H9 (cell line): ENCODE data around the gene VEGFB. TPM values are rescaled to one million over a fixed set of nuclear protein-coding genes. Genes with fewer than 3 reads are reported as not detected.
A peak's percentile ranks its signal among the peaks of the same experiment; 100 is the strongest.

Experiments
- DNase-seq: peaks from one replicate; pipeline ENCODE4 v3.0.0-alpha.2; 2017
- H2AFZ ChIP-seq: one replicate; pipeline ENCODE4 v1.6.1; 2013; ENCODE audit warnings: mild to moderate bottlenecking, low read length, control low read depth, moderate library complexity
- H2AK5ac ChIP-seq: 2 replicates; pipeline ENCODE4 v1.6.1; 2013; ENCODE audit warnings: low read length, control low read depth, mixed read lengths; ENCODE audit not compliant: insufficient read length
- H2BK120ac ChIP-seq: one replicate; pipeline ENCODE4 v1.6.1; 2013; ENCODE audit warnings: low read depth, mild to moderate bottlenecking, low read length, control low read depth, inconsistent platforms; ENCODE audit not compliant: poor library complexity, severe bottlenecking
- H2BK12ac ChIP-seq: 2 replicates; pipeline ENCODE4 v1.6.1; 2013; ENCODE audit warnings: low read length, control low read depth, mixed read lengths, low read depth; ENCODE audit not compliant: insufficient read length
- H2BK15ac ChIP-seq: 2 replicates; pipeline ENCODE4 v1.6.1; 2013; ENCODE audit warnings: low read depth, low read length, control low read depth
- H2BK20ac ChIP-seq: one replicate; pipeline ENCODE4 v1.6.1; 2013; ENCODE audit warnings: low read depth, mild to moderate bottlenecking, low read length, control low read depth, inconsistent platforms; ENCODE audit not compliant: poor library complexity, severe bottlenecking
- H2BK5ac ChIP-seq: 2 replicates; pipeline ENCODE4 v1.6.1; 2013; ENCODE audit warnings: low read length, control low read depth, mixed read lengths; ENCODE audit not compliant: insufficient read length
- H3K14ac ChIP-seq: 2 replicates; pipeline ENCODE4 v1.6.1; 2013; ENCODE audit warnings: low read length, control low read depth; ENCODE audit not compliant: insufficient read depth
- H3K18ac ChIP-seq: 2 replicates; pipeline ENCODE4 v1.6.1; 2013; ENCODE audit warnings: low read depth, mild to moderate bottlenecking, mixed read lengths, low read length, control low read depth; ENCODE audit not compliant: insufficient read length
- H3K23ac ChIP-seq: 2 replicates; pipeline ENCODE4 v1.6.1; 2013; ENCODE audit warnings: low read length, control low read depth, mixed read lengths, low read depth; ENCODE audit not compliant: insufficient read length
- H3K23me2 ChIP-seq: 2 replicates; pipeline ENCODE4 v1.6.1; 2013; ENCODE audit warnings: low read depth, mild to moderate bottlenecking, mixed read lengths, low read length, control low read depth; ENCODE audit not compliant: insufficient read length, poor library complexity, severe bottlenecking
- H3K27ac ChIP-seq: 2 replicates; pipeline ENCODE4 v1.5.1; 2013; ENCODE audit warnings: low read length, control low read depth, mixed read lengths, low read depth; ENCODE audit not compliant: insufficient read length
- H3K27me3 ChIP-seq: 2 replicates; pipeline ENCODE4 v1.6.1; 2013; ENCODE audit warnings: low read length, control low read depth, inconsistent platforms; ENCODE audit not compliant: insufficient read depth
- H3K4ac ChIP-seq: 2 replicates; pipeline ENCODE4 v1.6.1; 2013; ENCODE audit warnings: low read depth, mild to moderate bottlenecking, control low read depth, inconsistent platforms, low read length, moderate library complexity
- H3K4me1 ChIP-seq: 2 replicates; pipeline ENCODE4 v1.6.1; 2013; ENCODE audit warnings: low read length, control low read depth, inconsistent platforms; ENCODE audit not compliant: insufficient read depth
- H3K4me2 ChIP-seq: 2 replicates; pipeline ENCODE4 v1.6.1; 2013; ENCODE audit warnings: low read length, control low read depth, mixed read lengths; ENCODE audit not compliant: insufficient read length, insufficient read depth
- H3K56ac ChIP-seq: 2 replicates; pipeline ENCODE4 v1.6.1; 2013; ENCODE audit warnings: low read depth, mild to moderate bottlenecking, mixed read lengths, low read length, control low read depth; ENCODE audit not compliant: insufficient read length
- H3K79me1 ChIP-seq: 2 replicates; pipeline ENCODE4 v1.6.1; 2013; ENCODE audit warnings: low read depth, mild to moderate bottlenecking, moderate library complexity, low read length, control low read depth, inconsistent platforms; ENCODE audit not compliant: insufficient read depth, poor library complexity, severe bottlenecking
- H3K79me2 ChIP-seq: 2 replicates; pipeline ENCODE4 v1.6.1; 2013; ENCODE audit warnings: low read length, control low read depth, inconsistent platforms; ENCODE audit not compliant: insufficient read depth
- H3K9ac ChIP-seq: 2 replicates; pipeline ENCODE4 v1.6.1; 2013; ENCODE audit warnings: low read length, control low read depth, mixed read lengths; ENCODE audit not compliant: insufficient read length; ENCODE audit errors: extremely low read depth
- H3K9me3 ChIP-seq: one replicate; pipeline ENCODE4 v1.6.1; 2013; ENCODE audit warnings: low read depth, low read length, inconsistent platforms; ENCODE audit not compliant: control insufficient read depth
- H3T11ph ChIP-seq: one replicate; pipeline ENCODE4 v1.6.1; 2013; ENCODE audit warnings: mild to moderate bottlenecking, low read length, control low read depth, inconsistent platforms
- H4K20me1 ChIP-seq: one replicate; pipeline ENCODE4 v1.6.1; 2013; ENCODE audit not compliant: control insufficient read depth, insufficient read length, insufficient read depth
- H4K5ac ChIP-seq: 2 replicates; pipeline ENCODE4 v1.6.1; 2013; ENCODE audit warnings: low read depth, mild to moderate bottlenecking, mixed read lengths, low read length, control low read depth; ENCODE audit not compliant: insufficient read length
- H4K8ac ChIP-seq: replicated peaks from 2 replicates; pipeline ENCODE4 v1.6.1; 2013; ENCODE audit warnings: low read length, control low read depth, mixed read lengths, low read depth; ENCODE audit not compliant: insufficient read length
- H4K91ac ChIP-seq: 2 replicates; pipeline ENCODE4 v1.6.1; 2013; ENCODE audit warnings: low read depth, mild to moderate bottlenecking, moderate library complexity, mixed read lengths, low read length, control low read depth; ENCODE audit not compliant: insufficient read length
- H3K27ac Mint-ChIP-seq, 3 experiments: 2 replicates in 2 of 3; 3 replicates in 1 of 3; pipeline ENCODE4 v1.8.0; 2020 to 2021; ENCODE audit warnings: mixed read lengths in 3 of 3, mild to moderate bottlenecking in 1 of 3, moderate library complexity in 1 of 3
- H3K27me3 Mint-ChIP-seq: 2 replicates; pipeline ENCODE4 v1.8.0; 2021; ENCODE audit warnings: low read depth, mild to moderate bottlenecking, moderate library complexity, mixed read lengths
- H3K36me3 Mint-ChIP-seq, 3 experiments: 2 replicates in 2 of 3; 3 replicates in 1 of 3; pipeline ENCODE4 v1.8.0; 2020 to 2021; ENCODE audit warnings: low read depth in 3 of 3, mixed read lengths in 3 of 3; ENCODE audit not compliant: insufficient read depth in 1 of 3
- H3K4me1 Mint-ChIP-seq, 2 experiments: 2 replicates each; pipeline ENCODE4 v1.8.0; 2020; ENCODE audit warnings: mixed read lengths in 2 of 2
- H3K4me3 Mint-ChIP-seq, 2 experiments: 2 replicates in 1 of 2; 3 replicates in 1 of 2; pipeline ENCODE4 v1.8.0; 2020 to 2021; ENCODE audit warnings: mild to moderate bottlenecking in 2 of 2, mixed read lengths in 2 of 2, moderate library complexity in 1 of 2
- H3K9me3 Mint-ChIP-seq, 2 experiments: 2 replicates in 1 of 2; 3 replicates in 1 of 2; pipeline ENCODE4 v1.8.0; 2020; ENCODE audit warnings: mild to moderate bottlenecking in 2 of 2, mixed read lengths in 2 of 2, moderate library complexity in 1 of 2
- WGBS: extraction: QIAGEN DNeasy Blood & Tissue Kit; methylation state at CpG from one replicate; pipeline ENCODE4 v1.1.7; 2013; ENCODE audit warnings: missing lambda C conversion rate, low lambda C conversion rate, mixed read lengths; ENCODE audit not compliant: insufficient read length; ENCODE audit errors: extremely low coverage; 5-methylcytosine and 5-hydroxymethylcytosine counted together
- total RNA-seq: library from RNA; stranded (reverse); gene quantifications from 2 replicates; pipeline ENCODE4 v1.2.1, GENCODE V29; 2021
- TF ChIP-seq, protein P1 (sequence below): fragments of 200-600 bp; sonication (generic); conservative IDR thresholded peaks from 3 replicates; pipeline ENCODE4 v1.8.0; 2021; ENCODE audit warnings: antibody characterized with exemption, mild to moderate bottlenecking

The VEGFB gene
- total RNA-seq, 1 experiment from 2014 or later, result 57.7 TPM

DNA sequence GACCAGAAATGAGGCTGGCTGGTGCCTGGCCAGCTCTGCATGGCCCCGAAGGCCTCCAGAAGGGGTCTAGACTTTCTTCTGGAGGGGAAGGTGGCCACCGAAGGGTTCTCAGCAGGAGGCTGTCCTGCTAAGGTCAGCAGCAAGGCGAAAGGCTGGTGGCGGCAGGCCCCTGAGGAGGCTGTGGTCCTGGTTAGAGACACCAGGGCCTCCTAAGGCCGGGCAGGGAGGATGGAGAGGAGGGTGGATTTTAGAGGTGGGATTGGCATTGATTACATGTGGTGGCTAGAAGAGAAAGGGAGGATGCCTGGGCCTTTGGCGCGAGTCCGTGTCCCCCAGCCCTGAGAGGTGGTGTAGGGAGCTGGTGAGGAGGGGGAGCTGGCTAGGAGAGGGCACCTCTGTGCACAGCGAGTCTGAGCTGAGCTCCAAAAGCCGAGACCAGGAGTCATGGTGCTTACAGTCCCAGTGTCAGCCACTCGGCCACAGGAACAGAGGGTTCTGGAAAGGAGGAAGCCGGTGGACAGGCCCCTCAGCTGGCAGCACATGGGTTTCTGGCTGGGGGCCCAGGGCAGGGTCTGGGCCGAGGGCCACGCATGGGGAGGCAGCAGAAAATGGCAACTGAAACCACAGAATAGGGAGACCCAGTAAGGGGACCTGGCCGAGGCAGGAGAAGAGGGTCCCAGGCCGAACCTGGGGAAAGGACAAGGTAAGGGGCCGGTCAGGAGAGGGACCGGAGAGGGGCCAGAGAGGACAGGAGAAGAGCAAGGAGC lies 25.4 kb upstream of the VEGFB start:
- no peak overlapping the region for H2BK20ac ChIP-seq
- no peak overlapping the region for H2BK15ac ChIP-seq

More for the DNA sequence above, 25.4 kb upstream of the VEGFB start:
- TF ChIP-seq, protein P1, sequence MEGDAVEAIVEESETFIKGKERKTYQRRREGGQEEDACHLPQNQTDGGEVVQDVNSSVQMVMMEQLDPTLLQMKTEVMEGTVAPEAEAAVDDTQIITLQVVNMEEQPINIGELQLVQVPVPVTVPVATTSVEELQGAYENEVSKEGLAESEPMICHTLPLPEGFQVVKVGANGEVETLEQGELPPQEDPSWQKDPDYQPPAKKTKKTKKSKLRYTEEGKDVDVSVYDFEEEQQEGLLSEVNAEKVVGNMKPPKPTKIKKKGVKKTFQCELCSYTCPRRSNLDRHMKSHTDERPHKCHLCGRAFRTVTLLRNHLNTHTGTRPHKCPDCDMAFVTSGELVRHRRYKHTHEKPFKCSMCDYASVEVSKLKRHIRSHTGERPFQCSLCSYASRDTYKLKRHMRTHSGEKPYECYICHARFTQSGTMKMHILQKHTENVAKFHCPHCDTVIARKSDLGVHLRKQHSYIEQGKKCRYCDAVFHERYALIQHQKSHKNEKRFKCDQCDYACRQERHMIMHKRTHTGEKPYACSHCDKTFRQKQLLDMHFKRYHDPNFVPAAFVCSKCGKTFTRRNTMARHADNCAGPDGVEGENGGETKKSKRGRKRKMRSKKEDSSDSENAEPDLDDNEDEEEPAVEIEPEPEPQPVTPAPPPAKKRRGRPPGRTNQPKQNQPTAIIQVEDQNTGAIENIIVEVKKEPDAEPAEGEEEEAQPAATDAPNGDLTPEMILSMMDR, result no peak
- Histone ChIP-seq H3K79me2 (no peaks in the 10 kb centered on the region), H3K27ac (no peak overlapping the region), H2BK5ac (no peak overlapping the region), H2AFZ (no peak overlapping the region), H2BK120ac (no peak overlapping the region), H4K5ac (no peak overlapping the region), H3K9ac (no peak overlapping the region), H2AK5ac (no peak overlapping the region), H3K9me3 (no peaks in the 10 kb centered on the region), H3K56ac (no peak overlapping the region), H3K79me1 (no peaks in the 10 kb centered on the region), H4K20me1 (no peaks in the 10 kb centered on the region), H3K4me2 (no peak overlapping the region), H3K27me3 (no peaks in the 10 kb centered on the region), H4K91ac (no peak overlapping the region), H3K23ac (no peak overlapping the region), H4K8ac (no peak overlapping the region), H2BK12ac (no peak overlapping the region), H3K23me2 (no peaks in the 10 kb centered on the region), H3K4ac (no peak overlapping the region), H3K18ac (no peak overlapping the region), H3T11ph (no peak overlapping the region), H3K14ac (no peak overlapping the region), H3K4me1 (no peaks in the 10 kb centered on the region)
- Mint-ChIP-seq H3K27me3 (no peaks in the 10 kb centered on the region), H3K4me1 (peaks cover 7% of the 10 kb centered on the region in 2 experiments), H3K36me3 (peaks cover 11 to 53% (median 42%) of the 10 kb centered on the region in 3 experiments), H3K9me3 (no peaks in the 10 kb centered on the region; a peak in 1 of 5 replicates), H3K4me3 (no peak overlapping the region; a peak in 1 of 5 replicates), H3K27ac (peak overlapping the region; percentile 77 to 92 (median 82); a peak in 6 of 7 replicates)
- no CpG with 5 or more reads among the region's 18 CpGs for WGBS
- DNase-seq, result no peak
